Body of pancreas (tissue), 4 donors: ENCODE data around the gene ADIPOR1.

Source experiments
- CTCF ChIP-seq, 7 experiments: fragments of 450-650 bp in 4 of 7; fragments of 200-600 bp in 3 of 7; sonication (generic) in 3 of 7; IDR thresholded peaks; one replicate each; pipeline ENCODE4 v1.5.1; 2016 to 2019; ENCODE audit warnings: antibody characterized with exemption in 7 of 7
- POLR2A ChIP-seq, 3 donors: fragments of 450-650 bp; IDR thresholded peaks; one replicate each; pipeline ENCODE4 v1.6.1; 2016; ENCODE audit warnings: antibody characterized with exemption in 3 of 3, mild to moderate bottlenecking in 2 of 3

- TF ChIP-seq CTCF (IDR thresholded peaks at IDR 0.05) = peak in 1 of 7 experiments; percentile 6
- TF ChIP-seq POLR2A (IDR thresholded peaks at IDR 0.05) = peak in 1 of 3 donors; percentile 23
Measured at GRCh38 chr1:202967684-202968281, 9.7 kb upstream of the ADIPOR1 start.
